Thyroid gland (tissue), 4 donors: Measurements from ENCODE around the gene WRAP73. TPM values are rescaled to one million over a fixed set of nuclear protein-coding genes. Genes with fewer than 3 reads are reported as not detected.

Source experiments
- DNase-seq, 2 donors: peaks; one replicate each; pipeline ENCODE4 v3.0.0-alpha.2; 2019
- H3K27ac ChIP-seq, 3 donors: fragments of 200-600 bp; sonication (generic); 1 replicate in 2 of 3; 2 replicates in 1 of 3; pipeline ENCODE4 v1.5.1; 2016 to 2019; ENCODE audit warnings: mild to moderate bottlenecking in 1 of 3, moderate library complexity in 1 of 3
- H3K27me3 ChIP-seq: fragments of 200-600 bp; sonication (generic); one replicate; pipeline ENCODE4 v1.5.1; 2019
- H3K36me3 ChIP-seq, 2 donors: fragments of 200-600 bp; sonication (generic); one replicate each; pipeline ENCODE4 v1.5.1; 2016 to 2019
- H3K4me1 ChIP-seq, 2 donors: fragments of 200-600 bp; sonication (generic); one replicate each; pipeline ENCODE4 v1.5.1; 2017 to 2019
- H3K4me3 ChIP-seq, 3 donors: fragments of 200-600 bp; sonication (generic); replicated peaks in 1 of 3; 1 replicate in 2 of 3; 2 replicates in 1 of 3; pipeline ENCODE4 v1.5.1; 2016; ENCODE audit warnings: mild to moderate bottlenecking in 1 of 3
- H3K9me3 ChIP-seq: fragments of 200-600 bp; sonication (generic); one replicate; pipeline ENCODE4 v1.5.1; 2017
- CTCF ChIP-seq, 6 experiments: fragments of 200-600 bp in 3 of 6; fragments of 450-650 bp in 3 of 6; sonication (generic) in 3 of 6; IDR thresholded peaks; one replicate each; pipeline ENCODE4 v1.5.1; 2016 to 2019; ENCODE audit warnings: antibody characterized with exemption in 6 of 6, mild to moderate bottlenecking in 2 of 6, inconsistent platforms in 1 of 6, moderate library complexity in 1 of 6
- POLR2A ChIP-seq, 2 donors: fragments of 450-650 bp; IDR thresholded peaks; one replicate each; pipeline ENCODE4 v1.6.1; 2017; ENCODE audit warnings: antibody characterized with exemption in 2 of 2, mild to moderate bottlenecking in 2 of 2, moderate library complexity in 1 of 2
- WGBS, 2 donors: methylation state at CpG; one replicate each; pipeline ENCODE4 v1.1.5; 2017; 5-methylcytosine and 5-hydroxymethylcytosine counted together
- intact Hi-C: fragments of 100-400 bp; cut with DNase I; formaldehyde crosslinking; loops from one replicate; pipeline ENCODE4 v1.15.1; 2023
- total RNA-seq, 4 donors: library from RNA; depleted of rRNA; stranded (reverse); fragments of >200 nt; gene quantifications; one replicate each; pipeline ENCODE4 v1.2.3, GENCODE V29; 2016

Gene WRAP73
- total RNA-seq, 4 donors from 2014 or later, result 18.5 to 44.0 (median 21.0) TPM

- Histone ChIP-seq H3K27me3 (no peaks in the 10 kb centered on the region), H3K4me1 (peaks cover 2 to 7% of the 10 kb centered on the region in 2 donors), H3K27ac (no peak overlapping the region), H3K9me3 (no peaks in the 10 kb centered on the region), H3K36me3 (no peaks in the 10 kb centered on the region), H3K4me3 (no peak overlapping the region)
- intact Hi-C loops, result no loop called here
- no peak for TF ChIP-seq POLR2A (IDR thresholded peaks at IDR 0.05)
- TF ChIP-seq CTCF (IDR thresholded peaks at IDR 0.05), result no peak
- WGBS, 2 donors, result 58 to 78% methylated on average over 7 to 10 of the region's 14 CpGs
- DNase-seq, result no peak
Observed at GRCh38 chr1:3663999-3664699, 14.2 kb upstream of the WRAP73 start.

- no peaks in the 10 kb centered on the region for H3K9me3 ChIP-seq
- H3K4me3 ChIP-seq, result no peak overlapping the region
- TF ChIP-seq CTCF (IDR thresholded peaks at IDR 0.05), result no peak
- no peak for TF ChIP-seq POLR2A (IDR thresholded peaks at IDR 0.05)
- H3K27ac ChIP-seq, result no peak overlapping the region
- no peaks in the 10 kb centered on the region for H3K27me3 ChIP-seq
- WGBS, 2 donors, result 81 to 85% methylated on average over 15 to 16 of the region's 16 CpGs
- H3K4me1 ChIP-seq, result no peaks in the 10 kb centered on the region
- no peak for DNase-seq
- intact Hi-C loops, result no loop called here
- H3K36me3 ChIP-seq, result no peaks in the 10 kb centered on the region
Observed at GRCh38 chr1:3662080-3662671, 12.3 kb upstream of the WRAP73 start.

GRCh38 chr1:3661631-3662030, 11.7 kb upstream of the WRAP73 start:
- Histone ChIP-seq H3K27me3 (no peaks in the 10 kb centered on the region), H3K27ac (no peak overlapping the region), H3K9me3 (no peaks in the 10 kb centered on the region), H3K4me1 (no peaks in the 10 kb centered on the region), H3K4me3 (no peak overlapping the region), H3K36me3 (no peaks in the 10 kb centered on the region)
- no peak for DNase-seq
- TF ChIP-seq CTCF (IDR thresholded peaks at IDR 0.05), result no peak
- no peak for TF ChIP-seq POLR2A (IDR thresholded peaks at IDR 0.05)
- intact Hi-C loops, result no loop called here
- 97% methylated on average over 4 of the region's 4 CpGs for WGBS, 2 donors

- Histone ChIP-seq H3K4me3 (no peak overlapping the region), H3K9me3 (no peaks in the 10 kb centered on the region), H3K4me1 (peaks cover 0 to 1% of the 10 kb centered on the region in 2 donors), H3K27ac (no peak overlapping the region), H3K27me3 (no peaks in the 10 kb centered on the region), H3K36me3 (no peaks in the 10 kb centered on the region)
- TF ChIP-seq POLR2A (IDR thresholded peaks at IDR 0.05), result no peak
- TF ChIP-seq CTCF (IDR thresholded peaks at IDR 0.05), result no peak
- 86 to 89% methylated on average over 2 of the region's 2 CpGs for WGBS, 2 donors
- no peak for DNase-seq
- intact Hi-C loops, result no loop called here
Observed at GRCh38 chr1:3660704-3661103, 10.8 kb upstream of the WRAP73 start.

GRCh38 chr1:3659093-3659492, 9.2 kb upstream of the WRAP73 start:
- no peak overlapping the region for H3K4me3 ChIP-seq
- no peaks in the 10 kb centered on the region for H3K9me3 ChIP-seq
- no peak for DNase-seq
- H3K27ac ChIP-seq, result no peak overlapping the region
- WGBS, 2 donors, result 81 to 88% methylated on average over 14 to 15 of the region's 15 CpGs
- H3K4me1 ChIP-seq, result peaks cover 0 to 5% of the 10 kb centered on the region in 2 donors
- TF ChIP-seq CTCF (IDR thresholded peaks at IDR 0.05), result no peak
- TF ChIP-seq POLR2A (IDR thresholded peaks at IDR 0.05), result no peak
- intact Hi-C loops, result no loop called here
- H3K36me3 ChIP-seq, result no peaks in the 10 kb centered on the region
- H3K27me3 ChIP-seq, result no peaks in the 10 kb centered on the region
